GM18498 (cell line): ENCODE results near the gene KIAA0513.

Experiments
- ATAC-seq: cut with Tn5 transposase; IDR thresholded peaks from one replicate; pipeline ENCODE4 v1.9.1; 2021; ENCODE audit warnings: mild to moderate bottlenecking, moderate library complexity; ENCODE audit not compliant: unreplicated experiment

KIAA0513 gene

GRCh38 chr16:85067426-85067825 is 39.8 kb downstream of the KIAA0513 start:
- no peak for ATAC-seq

GRCh38 chr16:85068746-85069145 is 41.2 kb downstream of the KIAA0513 start:
- no peak for ATAC-seq

DNA sequence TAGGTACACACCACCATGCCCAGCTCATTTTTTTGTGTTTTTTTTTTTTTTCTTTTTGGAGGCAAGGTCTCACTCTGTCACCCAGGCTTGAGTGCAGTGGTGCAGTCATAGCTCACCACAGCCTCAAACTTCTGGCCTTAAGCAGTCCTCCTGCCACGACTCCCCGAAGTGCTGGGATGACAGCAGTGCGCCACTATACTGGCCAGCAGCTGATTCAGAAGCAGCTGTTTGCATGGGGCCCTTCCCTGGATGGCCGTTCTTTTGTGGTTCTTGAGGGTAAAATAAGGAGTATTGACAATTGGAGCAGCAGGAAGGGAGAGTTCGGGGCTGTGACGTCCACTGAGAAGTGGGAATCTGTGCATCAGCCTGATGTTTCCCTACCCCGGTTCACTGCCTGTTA is 41.6 kb downstream of the KIAA0513 start:
- ATAC-seq, result no peak

- no peak for ATAC-seq
Measured at GRCh38 chr16:85072076-85072860, 44.7 kb downstream of the KIAA0513 start.

DNA sequence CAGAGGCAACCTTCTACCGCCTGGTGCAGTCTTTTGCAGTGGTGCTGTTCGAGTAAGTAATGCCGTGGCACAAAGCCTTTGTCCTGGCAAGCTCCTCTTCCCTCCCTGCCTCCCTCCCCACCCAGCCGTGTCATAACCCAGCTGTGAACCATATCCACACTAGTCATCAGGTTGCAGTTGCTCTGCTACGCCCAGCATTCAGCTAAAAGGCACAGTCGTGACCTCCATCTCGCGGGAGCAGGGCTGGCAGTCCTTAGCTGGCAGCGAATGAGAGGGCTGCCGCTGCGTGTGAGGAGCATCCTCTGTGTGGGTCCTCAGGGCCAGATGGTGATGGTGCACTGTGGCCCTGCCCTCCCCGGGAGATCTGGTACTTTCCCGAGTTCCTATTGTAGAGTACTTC is 45.4 kb downstream of the KIAA0513 start:
- no peak for ATAC-seq

DNA sequence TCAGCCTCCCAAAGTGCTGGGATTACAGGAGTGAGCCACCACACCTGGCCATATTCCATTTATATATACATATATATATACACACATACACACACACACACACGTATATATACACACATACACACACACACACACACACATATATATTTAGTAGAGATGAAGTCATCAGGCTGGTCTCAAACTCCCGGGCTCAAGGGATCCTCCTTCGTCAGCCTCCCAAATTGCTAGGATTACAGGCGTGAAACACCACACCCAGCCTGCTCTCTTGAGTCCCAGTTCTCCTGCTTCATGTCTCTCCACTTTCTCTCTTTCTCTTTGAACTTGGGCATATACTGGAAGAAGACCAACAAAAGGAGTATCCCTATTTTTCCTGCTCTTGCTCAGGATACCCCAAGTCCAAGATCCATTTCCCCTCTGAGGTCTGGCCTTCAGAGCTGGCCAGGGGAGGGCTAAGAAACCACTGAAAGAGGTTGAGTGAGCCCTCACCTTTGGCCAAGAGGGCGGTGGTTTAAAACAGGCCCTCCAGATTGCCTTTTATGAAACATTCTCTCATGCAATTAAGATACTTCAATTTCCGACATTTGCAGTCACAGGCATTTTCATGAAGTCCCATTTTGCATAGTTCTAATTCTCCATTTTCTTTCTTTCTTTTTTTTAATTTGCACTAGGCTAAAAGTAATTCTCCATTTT is 46.8 kb downstream of the KIAA0513 start:
- ATAC-seq, result no peak

DNA sequence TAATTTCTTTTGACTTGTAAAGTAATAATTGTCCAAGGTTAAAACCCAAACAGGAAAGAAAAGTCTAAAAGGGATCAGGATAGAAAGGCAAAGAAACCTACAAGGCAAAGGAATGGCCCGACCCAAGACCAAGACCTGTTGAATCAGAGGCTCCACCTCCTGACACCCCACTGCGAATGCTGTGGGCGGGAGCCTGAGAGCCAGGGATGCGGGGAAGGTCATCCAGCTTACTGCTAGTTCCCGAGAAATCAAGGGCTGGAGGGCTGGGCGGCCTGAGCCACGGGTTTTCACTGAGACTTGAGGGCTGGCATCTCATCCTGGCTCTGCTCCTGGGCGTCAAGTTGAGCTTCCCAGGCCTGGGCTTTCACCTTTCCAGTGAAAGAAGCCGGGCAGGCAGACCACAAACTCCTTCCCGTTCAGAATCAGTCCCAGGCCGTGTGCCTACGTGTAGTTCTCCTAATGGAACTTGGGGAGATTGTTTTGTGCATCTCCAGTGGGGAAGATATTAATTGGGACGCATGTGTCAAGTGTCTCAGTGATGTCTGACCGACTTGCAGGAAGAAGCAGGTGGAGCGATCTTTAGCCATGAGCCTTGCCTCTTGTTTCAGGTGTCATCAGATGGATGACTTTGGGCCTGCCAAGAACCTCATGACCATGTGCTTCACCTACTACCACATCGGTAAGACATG is 47.8 kb downstream of the KIAA0513 start:
- ATAC-seq, result no peak

- no peak for ATAC-seq
Measured at GRCh38 chr16:85077039-85077438, 49.4 kb downstream of the KIAA0513 start.

DNA sequence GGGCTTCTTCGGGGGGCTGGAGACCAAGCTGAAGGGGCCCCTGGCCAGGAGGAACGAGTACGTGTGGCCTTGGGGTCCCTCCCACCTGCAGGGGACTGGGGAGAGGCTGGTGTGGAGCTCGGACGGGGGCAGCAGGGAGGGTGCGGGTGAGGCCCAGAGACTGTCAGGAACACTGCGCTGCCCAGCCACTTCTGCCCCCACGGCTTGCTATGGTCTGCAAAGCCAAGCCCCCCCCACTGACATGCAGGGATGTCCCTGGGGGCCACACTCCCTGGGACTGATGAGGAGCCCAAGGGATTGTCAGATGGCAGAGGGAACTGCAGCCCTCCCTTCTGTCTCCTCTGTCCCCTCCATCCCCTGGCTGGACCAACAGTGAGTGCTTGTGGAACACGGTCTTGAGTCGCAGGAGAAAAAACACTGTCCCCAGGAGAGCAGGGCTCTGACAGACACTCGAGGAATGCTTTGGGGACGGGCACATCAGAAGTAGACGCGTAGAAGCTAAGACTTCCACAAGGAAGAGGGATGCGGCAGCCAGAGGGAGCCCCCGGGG is 50.1 kb downstream of the KIAA0513 start:
- no peak for ATAC-seq

DNA sequence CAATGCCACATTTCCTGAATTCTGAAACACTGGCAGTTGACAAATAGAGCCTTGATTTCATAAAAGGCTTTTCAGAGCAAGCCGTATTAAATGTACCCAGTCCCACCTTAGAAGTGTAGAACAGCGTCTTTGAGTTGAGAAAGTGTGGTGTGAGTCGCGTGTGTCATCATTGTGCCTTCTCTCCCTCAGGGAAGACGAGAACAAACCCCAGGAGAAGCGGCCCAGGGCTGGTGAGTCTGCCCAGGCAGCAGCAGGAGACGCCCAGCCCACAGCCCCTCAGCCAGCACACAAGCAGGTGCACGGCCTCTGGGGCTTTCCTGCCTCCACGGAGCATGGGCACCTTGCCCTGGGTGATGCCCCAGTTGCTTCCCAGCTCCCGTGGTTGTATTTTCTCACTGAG is 50.6 kb downstream of the KIAA0513 start:
- no peak for ATAC-seq

- no peak for ATAC-seq
Measured at GRCh38 chr16:85078952-85079351, 51.4 kb downstream of the KIAA0513 start.

DNA sequence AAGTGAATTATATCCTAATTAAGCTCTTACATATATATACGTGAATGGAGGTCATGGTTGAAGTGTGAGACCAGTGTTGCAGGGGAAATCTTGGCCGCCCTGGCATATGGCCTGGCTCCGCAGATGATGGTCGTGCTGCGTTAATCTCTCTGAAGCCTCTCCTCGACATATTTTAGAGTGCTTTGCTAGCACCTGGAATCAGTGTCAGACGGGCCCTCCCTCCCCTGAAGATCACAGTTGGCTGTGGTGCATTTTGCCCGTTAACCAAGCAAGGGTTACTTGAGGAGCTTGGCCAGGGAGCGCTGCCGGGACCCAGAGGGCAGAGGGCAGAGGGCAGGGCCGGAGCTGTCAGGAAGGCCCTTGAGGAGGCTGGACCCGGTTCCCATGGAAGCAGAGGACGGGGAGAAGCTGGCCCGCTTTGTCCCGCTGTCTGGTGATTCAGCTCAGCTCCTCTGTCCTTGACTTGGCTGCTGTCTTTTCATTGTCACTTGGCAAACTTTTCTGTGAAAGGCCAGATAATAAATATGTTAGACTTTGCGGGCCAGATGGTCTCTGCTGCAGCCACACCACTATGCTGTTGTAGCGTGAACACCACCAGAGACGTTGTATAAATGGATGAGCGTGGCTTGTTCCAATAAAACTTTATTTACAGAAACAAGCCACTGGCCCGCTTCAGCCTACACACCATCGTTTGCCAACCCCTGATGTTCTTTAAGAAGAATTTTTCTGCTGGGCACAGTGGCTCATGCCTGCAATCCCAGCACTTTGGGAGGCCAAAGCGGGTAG is 52.4 kb downstream of the KIAA0513 start:
- no peak for ATAC-seq

GRCh38 chr16:85081038-85081437 is 53.4 kb downstream of the KIAA0513 start:
- no peak for ATAC-seq

- ATAC-seq, result no peak
Measured at GRCh38 chr16:85081765-85082164, 54.2 kb downstream of the KIAA0513 start.

DNA sequence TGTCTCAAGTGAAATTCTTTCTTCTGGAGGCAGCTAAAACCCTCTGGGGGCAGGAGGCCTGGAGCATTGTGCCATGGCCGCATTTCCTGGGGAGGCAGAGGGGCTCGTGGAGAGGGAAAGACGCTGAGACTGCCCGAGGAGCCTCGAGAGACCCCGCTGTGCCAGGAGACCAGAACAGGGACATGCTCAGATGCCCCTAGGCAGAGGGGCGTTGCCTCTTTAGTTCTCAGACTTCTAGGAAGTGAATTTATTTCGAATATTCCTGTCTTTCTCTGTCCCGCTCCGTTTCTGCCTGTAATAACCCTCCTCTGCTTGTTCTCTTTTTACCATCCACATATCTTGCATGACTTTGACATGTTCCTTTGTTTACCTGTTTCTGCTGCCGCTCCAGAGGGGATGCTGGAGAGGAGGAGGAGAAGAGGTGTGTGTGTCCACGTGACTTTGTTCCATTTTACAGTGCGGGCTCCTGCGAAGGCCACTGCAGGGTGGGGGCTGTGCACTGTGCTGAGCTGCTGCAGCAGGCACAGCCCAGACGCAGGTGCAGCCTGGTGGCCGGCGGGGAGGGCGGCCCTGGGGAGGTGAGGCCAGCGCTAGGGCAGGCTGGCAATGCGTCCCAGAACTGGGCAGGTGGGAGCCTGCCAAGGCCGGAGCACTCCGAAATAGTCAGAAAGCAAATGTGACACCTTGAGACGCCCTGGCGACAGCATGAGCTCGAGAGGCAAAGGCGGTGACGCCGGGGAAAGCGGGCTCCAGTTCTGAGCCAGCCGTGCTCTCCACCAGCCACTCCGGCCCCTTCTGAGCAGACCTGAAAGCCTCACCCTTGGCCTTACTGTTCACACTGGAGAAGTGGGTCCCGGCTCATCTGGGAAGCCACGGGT is 54.8 kb downstream of the KIAA0513 start:
- no peak for ATAC-seq

DNA sequence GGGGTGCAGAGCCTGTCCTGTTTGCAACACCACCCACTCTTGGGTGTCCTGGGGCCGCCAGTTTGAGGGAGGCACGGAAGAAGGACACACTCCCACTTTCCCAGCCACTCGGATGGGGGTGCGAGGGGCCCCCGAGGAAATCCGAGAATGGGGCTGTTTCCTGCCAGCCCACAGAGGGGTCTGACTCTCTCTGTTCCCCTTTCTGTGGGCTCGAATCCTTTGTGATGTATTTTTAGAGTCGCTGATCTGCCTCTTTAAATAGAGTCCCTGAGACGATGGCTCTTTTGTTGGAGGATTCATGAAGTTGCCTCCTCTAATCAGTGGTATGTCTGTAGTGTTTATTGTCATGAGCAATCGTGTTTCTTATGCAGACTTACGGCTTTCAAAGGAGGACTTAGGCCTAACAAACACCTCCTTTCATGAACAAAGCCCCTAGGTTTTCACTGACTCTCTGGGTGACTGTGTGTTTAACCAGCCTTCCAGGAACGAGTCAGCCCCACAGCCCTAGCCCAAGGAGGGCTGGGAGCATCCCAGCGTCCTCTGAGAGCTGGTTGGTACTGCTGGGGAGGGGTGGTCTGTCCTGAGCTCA is 55.5 kb downstream of the KIAA0513 start:
- no peak for ATAC-seq

GRCh38 chr16:85084841-85085510 is 57.4 kb downstream of the KIAA0513 start:
- ATAC-seq, result no peak

- ATAC-seq, result no peak
Measured at GRCh38 chr16:85085721-85086120, 58.1 kb downstream of the KIAA0513 start.
